ENCODE results near the gene SMIM38. TPM values are rescaled to one million over a fixed set of nuclear protein-coding genes. Genes with fewer than 3 reads are reported as not detected.

Gene SMIM38
- total and polyA plus RNA-seq, 2 of the 4 experiments (the other 2 are of a cell fraction) = under 0.01 to 0.05 TPM

- peak overlapping the region; percentile 40 for H2AK5ac ChIP-seq (ENCODE audit: low read depth, low read length)
- H2AFZ ChIP-seq (replicated peaks; ENCODE audit: low read length, poor library complexity) = no peak overlapping the region
- TF ChIP-seq RAD21 (IDR thresholded peaks at IDR 0.05; ENCODE audit: low read length) (no peak), RCOR1 (IDR thresholded peaks at IDR 0.05; ENCODE audit: insufficient replicate concordance, low read length) (no peak), BHLHE40 (IDR thresholded peaks at IDR 0.05; ENCODE audit: low read depth, low read length) (no peak), CHD1 (IDR thresholded peaks at IDR 0.05; ENCODE audit: low read depth, low read length) (no peak), SMC3 (IDR thresholded peaks at IDR 0.05; ENCODE audit: low read depth, low read length) (no peak), MAZ (IDR thresholded peaks at IDR 0.05; ENCODE audit: borderline replicate concordance, low read depth, low read length) (no peak), MXI1 (IDR thresholded peaks at IDR 0.05; ENCODE audit: borderline replicate concordance, low read depth, low read length) (no peak), ELK1 (IDR thresholded peaks at IDR 0.05; ENCODE audit: borderline replicate concordance, low read depth, low read length) (no peak), USF2 (IDR thresholded peaks at IDR 0.05; ENCODE audit: low read depth, low read length) (no peak)
- no peaks in the 10 kb centered on the region for H4K20me1 ChIP-seq (ENCODE audit: insufficient read depth, low read length)
- no peaks in the 10 kb centered on the region for H3K79me1 ChIP-seq (ENCODE audit: low read depth in 1 of 2, low read length in 2 of 2)
- no peaks in the 10 kb centered on the region for H3K27me3 ChIP-seq (ENCODE audit: control insufficient read depth, insufficient read depth, low read length)
- ChIA-PET CTCF (no interaction called here), POLR2A (ENCODE audit: unreplicated experiment) (interaction anchor here (0.6 kb wide), 1 partner anchor 47 kb away, joined by 20 read pairs; no protein-coding TSS in a partner anchor)
- no TSS peak for BruUV-seq (replicated peaks)
- H3K4me2 ChIP-seq (ENCODE audit: low read depth, low read length) = no peak overlapping the region
- H2BK15ac ChIP-seq (ENCODE audit: low read depth, low read length) = 0 out of 3 replicates have a peak overlapping the region, but pooled peaks have one; percentile 31
- peak overlapping the region; percentile 60 for H2AK9ac ChIP-seq (replicated peaks; ENCODE audit: low read depth, low read length, poor library complexity)
- no peak overlapping the region for H3K27ac ChIP-seq (ENCODE audit: insufficient read depth, low read length)
- no peak overlapping the region for H3K14ac ChIP-seq (replicated peaks; ENCODE audit: low read depth, low read length)
- dilution Hi-C loops (cut with HindIII; ENCODE audit: low sequenced_read_pairs, unreplicated experiment) (no loop called here), intact Hi-C loops (cut with micrococcal nuclease) (no loop called here), in situ Hi-C loops (cut with MboI; ENCODE audit: low sequenced_read_pairs) (no loop called here)
- 0 out of 2 replicates have a peak overlapping the region, but pooled peaks have one; percentile 29 for H3K4ac ChIP-seq (ENCODE audit: low read depth, low read length)
- no peak for DNase-seq
- no peak overlapping the region for H3K18ac ChIP-seq (ENCODE audit: low read depth, low read length)
- H3K4me1 ChIP-seq (ENCODE audit: control insufficient read depth, insufficient read depth, low read length) = peaks cover 20% of the 10 kb centered on the region
- H4K91ac ChIP-seq (ENCODE audit: insufficient read depth, low read depth, low read length) = no peak overlapping the region; the same call in 1 of the 2 replicates
- H3K4me3 ChIP-seq (ENCODE audit: insufficient read depth, low read depth, low read length) = no peak overlapping the region
- H2BK5ac ChIP-seq (ENCODE audit: low read depth, low read length, poor library complexity, severe bottlenecking) = no peak overlapping the region
- no peak overlapping the region for H3K23ac ChIP-seq (ENCODE audit: low read depth, low read length)
- H3K9me1 ChIP-seq (ENCODE audit: insufficient read depth, low read length) = peaks cover 3% of the 10 kb centered on the region
- no peak for ATAC-seq (ENCODE audit: low read depth)
- peak overlapping the region; percentile 48; the same call in 1 of the 2 replicates for H2BK120ac ChIP-seq (ENCODE audit: low read depth, low read length)
- H4K5ac ChIP-seq (ENCODE audit: low read depth, low read length) = no peak overlapping the region
- H4K8ac ChIP-seq (ENCODE audit: low read depth in 2 of 2, low read length in 2 of 2) = no peak overlapping the region; a peak in 1 of 4 replicates
- H2BK20ac ChIP-seq (ENCODE audit: low read depth, low read length) = no peak overlapping the region
- H3K36me3 ChIP-seq (ENCODE audit: control insufficient read depth, insufficient read depth, low read length) = no peaks in the 10 kb centered on the region
- WGBS, 2 experiments (ENCODE audit: extremely low coverage in 2 of 2, insufficient read length in 1 of 2) = 97% methylated on average over 7 of the region's 21 CpGs; no CpG with 5 or more reads in 1 of the 2 experiments
- H3K56ac ChIP-seq (ENCODE audit: extremely low read depth, insufficient read depth, low read length) = no peak overlapping the region
- H3K9me3 ChIP-seq (ENCODE audit: control insufficient read depth, insufficient read depth, low read length) = no peaks in the 10 kb centered on the region; the same call in 1 of the 2 replicates
- no peak overlapping the region for H3K9ac ChIP-seq (ENCODE audit: low read depth, low read length)
These were observed 1.4 kb upstream of the SMIM38 start for GRCh38 chr11:69154211-69154913.

Data from IMR-90 (cell line).